Natural killer cell treated with Interleukin-12 subunit alpha and Interleukin-12 subunit beta and Interleukin-15 and Interleukin-18, amount 100 ng/mL, for 72 hours (primary cell): Measurements from ENCODE around the gene RPP30. TPM values are rescaled to one million over a fixed set of nuclear protein-coding genes. Genes with fewer than 3 reads are reported as not detected.
"Not testable (repeated sequence)": the region's sequence is repeated elsewhere in the genome, so short reads cannot be mapped to it uniquely, and the experiment has no call there.

ENCODE experiments used
- ATAC-seq, 2 donors: fragments of 150-1000 bp; cut with Tn5 transposase in 1 of 2; sonication (Bioruptor Pico), chemical (Tn5 transposase) in 1 of 2; 2 replicates each; pipeline ENCODE4 v1.10.0; 2021
- DNase-seq: peaks from one replicate; pipeline ENCODE4 v3.0.0; 2022; ENCODE audit warnings: low spot score
- H3K27ac Mint-ChIP-seq, 2 donors: 1 replicate in 1 of 2; 2 replicates in 1 of 2; pipeline ENCODE4 v1.8.0; 2022; ENCODE audit warnings: mixed read lengths in 2 of 2, mild to moderate bottlenecking in 1 of 2, moderate library complexity in 1 of 2
- H3K27me3 Mint-ChIP-seq, 2 donors: 1 replicate in 1 of 2; 2 replicates in 1 of 2; pipeline ENCODE4 v1.8.0; 2022; ENCODE audit warnings: mixed read lengths in 2 of 2
- H3K36me3 Mint-ChIP-seq: one replicate; pipeline ENCODE4 v1.8.0; 2022; ENCODE audit warnings: mixed read lengths
- H3K4me1 Mint-ChIP-seq, 2 donors: 1 replicate in 1 of 2; 2 replicates in 1 of 2; pipeline ENCODE4 v1.8.0; 2022; ENCODE audit warnings: low read depth in 2 of 2, mixed read lengths in 2 of 2, mild to moderate bottlenecking in 1 of 2
- H3K4me3 Mint-ChIP-seq: one replicate; pipeline ENCODE4 v1.8.0; 2022; ENCODE audit warnings: mixed read lengths
- H3K9me3 Mint-ChIP-seq: 2 replicates; pipeline ENCODE4 v1.8.0; 2022; ENCODE audit warnings: mixed read lengths
- total RNA-seq, 2 donors: library from RNA; stranded (reverse); gene quantifications; one replicate each; pipeline ENCODE4 v1.2.3, GENCODE V29; 2022

The RPP30 gene
- total RNA-seq, 2 donors from 2014 or later, result 46.9 to 69.7 TPM

DNA sequence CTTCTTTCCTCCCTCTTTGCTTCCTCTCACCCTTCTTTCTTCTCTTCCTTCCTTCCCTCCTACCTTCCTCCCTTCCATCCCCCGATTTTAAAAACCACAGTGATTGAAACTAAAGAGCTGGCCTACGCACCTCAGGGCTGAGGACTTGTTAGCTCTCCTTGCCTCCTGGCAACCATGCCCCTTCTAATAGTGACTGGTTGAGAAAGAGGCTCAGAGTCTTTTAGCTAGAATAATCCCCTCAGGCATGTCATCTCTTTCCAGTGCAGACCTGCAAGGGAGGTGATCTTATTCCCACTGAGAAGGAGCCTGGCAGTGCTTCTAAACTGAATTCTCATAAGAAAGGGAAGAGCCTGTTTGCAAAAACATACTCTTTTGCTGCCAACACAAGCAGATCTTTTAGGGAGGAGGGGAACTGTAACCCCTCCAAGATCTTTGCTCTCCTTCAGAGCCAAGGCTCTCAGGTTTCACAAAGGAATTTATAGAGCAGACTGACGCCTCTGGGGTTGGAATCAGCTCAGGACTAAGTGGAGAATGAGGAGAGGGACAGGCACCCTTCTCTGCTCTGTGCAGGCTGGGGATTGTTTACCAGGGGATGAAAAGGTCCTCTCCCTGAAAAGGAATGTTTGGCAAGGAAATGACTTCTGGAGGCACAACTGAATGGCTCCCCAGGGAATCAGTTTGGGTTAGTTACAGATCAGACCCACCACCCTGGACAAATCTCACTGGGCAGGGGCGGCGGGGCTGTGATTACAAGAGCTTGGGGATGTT is 58.5 kb downstream of the RPP30 start:
- H3K4me3 Mint-ChIP-seq, result no peak overlapping the region
- no peaks in the 10 kb centered on the region for H3K4me1 Mint-ChIP-seq
- H3K27me3 Mint-ChIP-seq, result peaks cover 22 to 50% of the 10 kb centered on the region in 2 donors

GRCh38 chr10:90930971-90931871 is 59.4 kb downstream of the RPP30 start:
- Mint-ChIP-seq H3K9me3 (no peaks in the 10 kb centered on the region), H3K27me3 (peaks cover 25 to 58% of the 10 kb centered on the region in 2 donors), H3K4me3 (no peak overlapping the region), H3K36me3 (no peaks in the 10 kb centered on the region), H3K27ac (no peak overlapping the region), H3K4me1 (no peaks in the 10 kb centered on the region)
- ATAC-seq (no peak), DNase-seq (no peak)

More for the DNA sequence above, 58.5 kb downstream of the RPP30 start:
- Mint-ChIP-seq H3K9me3 (no peaks in the 10 kb centered on the region), H3K36me3 (no peaks in the 10 kb centered on the region), H3K27ac (no peak overlapping the region)
- ATAC-seq (peak in 1 of 2 donors; percentile 48), DNase-seq (no peak)

- H3K4me3 Mint-ChIP-seq, result no peak overlapping the region
- peaks cover 18 to 27% of the 10 kb centered on the region in 2 donors for H3K27me3 Mint-ChIP-seq
- ATAC-seq (no peak), DNase-seq (no peak)
- no peaks in the 10 kb centered on the region for H3K36me3 Mint-ChIP-seq
- no peaks in the 10 kb centered on the region for H3K9me3 Mint-ChIP-seq
- H3K27ac Mint-ChIP-seq, result no peak overlapping the region
- H3K4me1 Mint-ChIP-seq, result no peaks in the 10 kb centered on the region
These were observed 64.0 kb downstream of the RPP30 start for GRCh38 chr10:90935581-90936275.

- no peak overlapping the region for H3K27ac Mint-ChIP-seq
These were observed 64.5 kb downstream of the RPP30 start for GRCh38 chr10:90936276-90936659.

DNA sequence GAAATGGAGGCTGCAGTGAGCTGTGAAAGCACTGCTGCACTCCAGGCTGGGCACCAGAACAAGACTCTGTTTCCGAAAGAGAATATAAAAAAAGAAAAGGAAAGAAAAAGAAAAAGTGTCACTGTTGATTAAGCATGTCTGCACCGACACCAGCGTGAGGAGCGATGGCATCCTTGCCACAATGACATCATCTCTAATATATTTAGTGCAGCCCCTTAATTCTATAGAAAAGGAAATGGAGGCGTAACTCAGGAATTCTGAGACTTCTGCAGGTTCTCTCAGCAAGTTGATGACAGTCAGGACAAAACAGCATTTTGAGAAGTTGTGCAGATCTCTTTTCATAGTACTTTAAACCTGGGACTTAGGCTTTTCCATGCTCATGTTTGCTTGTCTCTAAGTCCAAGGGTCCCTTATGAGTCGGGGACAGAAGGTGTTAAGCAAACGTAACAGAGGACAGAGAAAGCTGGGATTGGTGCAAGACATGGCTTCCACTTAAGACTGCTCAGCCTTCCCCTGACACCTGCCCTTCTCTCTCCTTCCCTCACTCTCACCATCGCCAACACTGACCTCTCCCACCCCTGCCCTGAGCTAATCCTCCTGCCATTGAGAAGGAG is 66.0 kb downstream of the RPP30 start:
- H3K4me1 Mint-ChIP-seq, result no peaks in the 10 kb centered on the region
- DNase-seq, result no peak
- H3K27me3 Mint-ChIP-seq, result peaks cover 9 to 19% of the 10 kb centered on the region in 2 donors
- no peaks in the 10 kb centered on the region for H3K9me3 Mint-ChIP-seq
- H3K27ac Mint-ChIP-seq, result no peak overlapping the region
- no peaks in the 10 kb centered on the region for H3K36me3 Mint-ChIP-seq
- no peak overlapping the region for H3K4me3 Mint-ChIP-seq
- ATAC-seq, result no peak

More at GRCh38 chr10:90936276-90936659, 64.5 kb downstream of the RPP30 start:
- Mint-ChIP-seq H3K27me3 (peaks cover 16 to 27% of the 10 kb centered on the region in 2 donors), H3K4me1 (no peaks in the 10 kb centered on the region), H3K36me3 (no peaks in the 10 kb centered on the region), H3K9me3 (no peaks in the 10 kb centered on the region), H3K4me3 (no peak overlapping the region)
- DNase-seq, result no peak
- no peak for ATAC-seq

GRCh38 chr10:90939116-90939515 is 67.3 kb downstream of the RPP30 start:
- DNase-seq (no peak), ATAC-seq (no peak)
- Mint-ChIP-seq H3K36me3 (no peaks in the 10 kb centered on the region), H3K9me3 (no peaks in the 10 kb centered on the region), H3K27me3 (peaks cover 11 to 21% of the 10 kb centered on the region in 2 donors), H3K4me1 (no peaks in the 10 kb centered on the region), H3K4me3 (no peak overlapping the region), H3K27ac (no peak overlapping the region)

GRCh38 chr10:90939648-90940047 is 67.9 kb downstream of the RPP30 start:
- Mint-ChIP-seq H3K9me3 (no peaks in the 10 kb centered on the region), H3K27me3 (peaks cover 11 to 20% of the 10 kb centered on the region in 2 donors)

GRCh38 chr10:90942980-90943379 is 71.2 kb downstream of the RPP30 start:
- H3K4me3 Mint-ChIP-seq, H3K27ac Mint-ChIP-seq, H3K36me3 Mint-ChIP-seq, H3K4me1 Mint-ChIP-seq, ATAC-seq, H3K27me3 Mint-ChIP-seq, DNase-seq, H3K9me3 Mint-ChIP-seq: not testable (repeated sequence)

More at GRCh38 chr10:90939648-90940047, 67.9 kb downstream of the RPP30 start:
- no peak overlapping the region for H3K27ac Mint-ChIP-seq
- H3K4me3 Mint-ChIP-seq, result no peak overlapping the region
- H3K36me3 Mint-ChIP-seq, result no peaks in the 10 kb centered on the region
- H3K4me1 Mint-ChIP-seq, result no peaks in the 10 kb centered on the region
- DNase-seq (no peak), ATAC-seq (no peak)

GRCh38 chr10:90944749-90945148 is 73.0 kb downstream of the RPP30 start:
- Mint-ChIP-seq H3K27ac (no peak overlapping the region), H3K4me1 (no peaks in the 10 kb centered on the region), H3K9me3 (no peaks in the 10 kb centered on the region), H3K36me3 (no peaks in the 10 kb centered on the region), H3K27me3 (peaks cover 4 to 6% of the 10 kb centered on the region in 2 donors), H3K4me3 (no peak overlapping the region)
- ATAC-seq (no peak), DNase-seq (no peak)

DNA sequence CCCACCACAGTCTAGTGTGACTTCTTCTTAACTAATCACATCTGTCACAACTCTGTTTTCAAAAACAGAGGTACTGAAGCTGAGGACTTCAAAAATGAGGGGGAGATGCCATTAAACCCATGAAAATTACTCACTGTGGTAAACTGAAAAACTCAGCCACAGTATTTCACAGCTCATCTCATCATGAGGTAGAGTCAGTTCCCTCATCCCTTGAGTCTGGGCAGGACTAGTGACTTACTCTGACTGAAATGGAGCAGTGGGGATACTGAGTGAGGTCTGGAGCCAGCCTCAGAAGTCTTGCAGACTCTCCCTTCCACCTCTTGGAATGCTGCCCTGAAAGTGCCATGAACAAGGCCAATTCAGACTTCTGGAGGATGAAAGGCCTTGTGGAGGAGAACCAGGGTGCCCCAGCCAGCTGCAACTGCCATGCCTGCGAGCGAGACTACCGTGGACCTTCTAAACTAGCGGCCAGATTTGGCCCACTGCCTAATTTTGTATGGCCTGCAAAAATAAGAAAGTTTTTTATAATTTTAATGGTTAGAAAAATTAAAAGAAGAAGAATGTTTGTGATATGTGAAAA is 73.8 kb downstream of the RPP30 start:
- ATAC-seq (no peak), DNase-seq (no peak)
- no peaks in the 10 kb centered on the region for H3K4me1 Mint-ChIP-seq

DNA sequence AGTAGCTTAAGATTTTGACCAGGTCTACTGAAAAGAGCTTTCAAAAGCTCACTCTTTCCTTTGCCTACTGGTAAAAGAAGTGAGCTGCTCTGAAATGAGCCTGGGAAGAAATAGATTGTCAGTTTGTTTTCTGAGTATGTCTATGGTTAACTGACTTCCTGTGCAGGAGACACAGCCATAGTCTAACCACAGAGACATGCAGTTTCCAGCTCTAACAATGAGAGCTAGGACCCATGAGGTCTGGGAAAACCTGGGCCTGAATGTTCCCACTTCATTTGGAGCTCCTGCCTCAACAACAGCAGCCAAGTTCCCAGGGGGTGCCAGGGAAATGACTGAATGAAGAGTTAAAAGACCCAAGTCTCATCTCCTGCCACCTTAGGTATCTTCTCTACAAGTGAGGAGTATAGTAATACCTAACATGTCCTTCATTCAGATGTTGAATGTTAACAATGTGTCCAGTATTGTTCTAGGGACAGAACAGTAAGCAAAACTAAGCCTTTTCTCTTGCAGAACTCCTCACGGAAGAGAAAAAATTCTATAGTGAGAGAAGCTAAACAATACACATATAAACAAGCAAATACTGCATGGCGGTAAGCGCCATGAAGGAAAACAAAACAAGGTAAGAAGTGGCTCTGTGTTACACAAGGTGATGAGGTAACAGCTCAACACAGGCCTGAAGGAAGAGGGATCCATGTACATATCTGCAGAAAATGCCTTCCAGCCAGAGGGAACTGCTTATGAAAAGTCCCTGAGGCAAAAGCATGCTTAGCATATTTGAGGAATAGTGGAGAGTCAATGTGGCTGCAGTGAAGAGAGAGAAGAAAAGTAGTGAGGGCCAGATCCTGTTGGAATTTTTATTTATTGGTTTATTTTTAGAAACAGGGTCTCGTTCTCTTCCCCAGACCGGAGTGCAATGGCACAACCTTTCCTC is 75.5 kb downstream of the RPP30 start:
- Mint-ChIP-seq H3K4me3 (no peak overlapping the region), H3K36me3 (peaks cover 2% of the 10 kb centered on the region), H3K9me3 (no peaks in the 10 kb centered on the region), H3K27ac (no peak overlapping the region), H3K27me3 (peaks cover 4 to 19% of the 10 kb centered on the region in 2 donors), H3K4me1 (no peaks in the 10 kb centered on the region)
- no peak for DNase-seq
- ATAC-seq, result peak in 1 of 2 donors; percentile 6

More for the DNA sequence above, 73.8 kb downstream of the RPP30 start:
- peaks cover 4 to 6% of the 10 kb centered on the region in 2 donors for H3K27me3 Mint-ChIP-seq
- no peaks in the 10 kb centered on the region for H3K9me3 Mint-ChIP-seq
- H3K27ac Mint-ChIP-seq, result no peak overlapping the region
- no peak overlapping the region for H3K4me3 Mint-ChIP-seq
- no peaks in the 10 kb centered on the region for H3K36me3 Mint-ChIP-seq
